ENCODE measurements around the gene B4GAT1. TPM values are rescaled to one million over a fixed set of nuclear protein-coding genes. Genes with fewer than 3 reads are reported as not detected.

The B4GAT1 gene
- total and polyA plus RNA-seq, 2 of the 13 experiments (the other 11 are each of a cell fraction or from before 2014, with no cell fraction given), result 40.4 to 109 TPM

- TF ChIP-seq ZNF768 (CRISPR knock-in tag; IDR thresholded peaks at IDR 0.05) (no peak; the same call in 1 of the 2 replicates), SAP130 (CRISPR knock-in tag; IDR thresholded peaks at IDR 0.05; ENCODE audit: low read depth) (peak; percentile 46), ZSCAN12 (CRISPR knock-in tag; IDR thresholded peaks at IDR 0.05) (no peak), ZNF101 (CRISPR knock-in tag; IDR thresholded peaks at IDR 0.05; ENCODE audit: borderline replicate concordance, low read depth) (no peak), ZNF431 (CRISPR knock-in tag; IDR thresholded peaks at IDR 0.05; ENCODE audit: borderline replicate concordance, low read depth) (peak; percentile 43; the same call in 1 of the 2 replicates), GFI1 (CRISPR knock-in tag; IDR thresholded peaks at IDR 0.05; ENCODE audit: borderline replicate concordance) (peak; percentile 31; the same call in 1 of the 2 replicates), ZNF574 (CRISPR knock-in tag; IDR thresholded peaks at IDR 0.05) (peak; percentile 21; the same call in 1 of the 2 replicates), CBFB (CRISPR knock-in tag; IDR thresholded peaks at IDR 0.05) (peak; percentile 78), ZNF782 (CRISPR knock-in tag; IDR thresholded peaks at IDR 0.05; ENCODE audit: borderline replicate concordance) (peak; percentile 54; the same call in 1 of the 2 replicates), ZNF10 (CRISPR knock-in tag; IDR thresholded peaks at IDR 0.05; ENCODE audit: borderline replicate concordance, low read depth) (no peak), ZNF225 (CRISPR knock-in tag; IDR thresholded peaks at IDR 0.05) (peak; percentile 50; the same call in 1 of the 2 replicates), RXRA (CRISPR knock-in tag; IDR thresholded peaks at IDR 0.05) (peak; percentile 52; the same call in 1 of the 2 replicates), RNF2 (conservative IDR thresholded peaks at IDR 0.05; ENCODE audit: low read depth) (no peak), MYC (CRISPR knock-in tag; IDR thresholded peaks at IDR 0.05; ENCODE audit: borderline replicate concordance) (peak; percentile 67), EZH2 (conservative IDR thresholded peaks at IDR 0.05; ENCODE audit: low read depth, low read length) (no peak), ZSCAN20 (CRISPR knock-in tag; IDR thresholded peaks at IDR 0.05; ENCODE audit: borderline replicate concordance) (peak; percentile 51; the same call in 1 of the 2 replicates), CSRNP2 (CRISPR knock-in tag; conservative IDR thresholded peaks at IDR 0.05; ENCODE audit: low read depth) (no peak)
- TF ChIP-seq, protein P1, sequence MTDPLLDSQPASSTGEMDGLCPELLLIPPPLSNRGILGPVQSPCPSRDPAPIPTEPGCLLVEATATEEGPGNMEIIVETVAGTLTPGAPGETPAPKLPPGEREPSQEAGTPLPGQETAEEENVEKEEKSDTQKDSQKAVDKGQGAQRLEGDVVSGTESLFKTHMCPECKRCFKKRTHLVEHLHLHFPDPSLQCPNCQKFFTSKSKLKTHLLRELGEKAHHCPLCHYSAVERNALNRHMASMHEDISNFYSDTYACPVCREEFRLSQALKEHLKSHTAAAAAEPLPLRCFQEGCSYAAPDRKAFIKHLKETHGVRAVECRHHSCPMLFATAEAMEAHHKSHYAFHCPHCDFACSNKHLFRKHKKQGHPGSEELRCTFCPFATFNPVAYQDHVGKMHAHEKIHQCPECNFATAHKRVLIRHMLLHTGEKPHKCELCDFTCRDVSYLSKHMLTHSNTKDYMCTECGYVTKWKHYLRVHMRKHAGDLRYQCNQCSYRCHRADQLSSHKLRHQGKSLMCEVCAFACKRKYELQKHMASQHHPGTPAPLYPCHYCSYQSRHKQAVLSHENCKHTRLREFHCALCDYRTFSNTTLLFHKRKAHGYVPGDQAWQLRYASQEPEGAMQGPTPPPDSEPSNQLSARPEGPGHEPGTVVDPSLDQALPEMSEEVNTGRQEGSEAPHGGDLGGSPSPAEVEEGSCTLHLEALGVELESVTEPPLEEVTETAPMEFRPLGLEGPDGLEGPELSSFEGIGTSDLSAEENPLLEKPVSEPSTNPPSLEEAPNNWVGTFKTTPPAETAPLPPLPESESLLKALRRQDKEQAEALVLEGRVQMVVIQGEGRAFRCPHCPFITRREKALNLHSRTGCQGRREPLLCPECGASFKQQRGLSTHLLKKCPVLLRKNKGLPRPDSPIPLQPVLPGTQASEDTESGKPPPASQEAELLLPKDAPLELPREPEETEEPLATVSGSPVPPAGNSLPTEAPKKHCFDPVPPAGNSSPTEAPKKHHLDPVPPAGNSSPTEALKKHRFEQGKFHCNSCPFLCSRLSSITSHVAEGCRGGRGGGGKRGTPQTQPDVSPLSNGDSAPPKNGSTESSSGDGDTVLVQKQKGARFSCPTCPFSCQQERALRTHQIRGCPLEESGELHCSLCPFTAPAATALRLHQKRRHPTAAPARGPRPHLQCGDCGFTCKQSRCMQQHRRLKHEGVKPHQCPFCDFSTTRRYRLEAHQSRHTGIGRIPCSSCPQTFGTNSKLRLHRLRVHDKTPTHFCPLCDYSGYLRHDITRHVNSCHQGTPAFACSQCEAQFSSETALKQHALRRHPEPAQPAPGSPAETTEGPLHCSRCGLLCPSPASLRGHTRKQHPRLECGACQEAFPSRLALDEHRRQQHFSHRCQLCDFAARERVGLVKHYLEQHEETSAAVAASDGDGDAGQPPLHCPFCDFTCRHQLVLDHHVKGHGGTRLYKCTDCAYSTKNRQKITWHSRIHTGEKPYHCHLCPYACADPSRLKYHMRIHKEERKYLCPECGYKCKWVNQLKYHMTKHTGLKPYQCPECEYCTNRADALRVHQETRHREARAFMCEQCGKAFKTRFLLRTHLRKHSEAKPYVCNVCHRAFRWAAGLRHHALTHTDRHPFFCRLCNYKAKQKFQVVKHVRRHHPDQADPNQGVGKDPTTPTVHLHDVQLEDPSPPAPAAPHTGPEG (CRISPR knock-in tag; IDR thresholded peaks at IDR 0.05), result 0 out of 2 replicates have a peak, but pooled peaks have one; percentile 12
Measured at GRCh38 chr11:66346476-66347424, 679 bp downstream of the B4GAT1 start (continued).
